ENCODE results near the gene SMLR1.

SMLR1 gene

DNA sequence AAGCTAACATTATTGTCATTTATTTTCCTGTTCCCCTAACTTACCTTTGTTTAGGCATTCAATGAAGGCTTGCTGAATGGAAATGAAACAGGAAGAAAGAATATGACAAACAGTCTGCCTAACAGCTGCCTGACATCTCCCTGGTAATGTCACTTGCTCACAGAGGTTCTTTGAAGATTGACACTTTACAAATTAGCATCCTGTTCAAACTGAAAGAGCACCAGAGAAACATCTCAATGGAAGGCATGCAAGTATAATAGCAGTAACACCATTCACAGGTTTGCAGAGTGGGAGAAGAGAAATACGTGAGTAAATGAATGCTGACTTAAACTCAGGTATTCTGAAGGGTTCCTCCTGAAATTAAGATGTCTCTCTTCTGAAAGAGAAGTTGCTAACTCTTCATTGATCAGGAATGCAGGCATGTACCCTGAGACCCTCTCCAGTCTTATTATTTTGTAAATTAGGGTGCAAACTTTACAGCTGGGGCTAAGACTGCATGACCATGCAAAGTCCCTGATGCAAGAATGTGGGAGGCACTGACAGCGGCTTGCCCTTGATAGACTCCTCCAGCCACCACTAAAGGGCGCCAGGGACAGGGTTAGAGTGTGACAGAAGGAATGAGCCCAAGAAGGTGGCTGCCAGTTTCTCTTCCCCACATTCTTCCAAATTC, 1.3 kb upstream of the SMLR1 start:
- DNase-seq: no peak

DNA sequence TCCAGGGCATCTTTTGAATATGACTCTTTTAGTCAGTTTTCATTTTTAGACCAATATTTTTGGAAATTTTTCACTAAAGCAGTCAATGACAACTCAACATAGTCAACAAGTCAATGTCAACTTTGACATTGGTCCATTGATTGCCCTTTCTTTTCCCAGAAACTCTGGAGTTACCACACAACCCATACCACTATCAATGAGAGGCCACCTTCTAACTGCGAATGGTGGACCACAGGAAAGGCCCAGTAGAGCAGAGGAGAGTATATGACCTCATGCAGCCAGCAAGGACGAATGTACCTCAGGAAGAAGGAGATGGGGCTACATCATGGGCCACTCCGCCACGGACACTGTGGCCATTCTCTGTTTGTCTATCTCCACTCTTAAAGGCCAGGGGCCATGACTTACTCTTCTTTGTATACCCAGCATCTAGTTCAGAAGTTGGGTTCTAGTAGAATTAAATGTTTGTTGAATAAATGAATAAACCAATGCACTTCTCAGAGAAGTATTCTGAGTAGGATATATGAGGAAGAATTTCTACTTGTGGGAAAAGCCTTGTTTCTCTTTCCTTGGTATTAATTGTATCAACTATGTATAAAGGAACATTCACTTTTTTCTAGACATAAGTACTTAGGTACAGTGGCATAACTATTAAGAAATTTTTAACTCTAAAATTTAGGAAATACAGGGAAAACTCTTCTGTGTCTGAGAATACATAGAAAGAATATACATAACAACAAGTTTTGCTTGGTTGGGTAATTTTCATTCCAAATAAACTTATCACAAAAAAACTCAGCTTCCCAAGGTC, 562 bp upstream of the SMLR1 start:
- DNase-seq: no peak

DNA sequence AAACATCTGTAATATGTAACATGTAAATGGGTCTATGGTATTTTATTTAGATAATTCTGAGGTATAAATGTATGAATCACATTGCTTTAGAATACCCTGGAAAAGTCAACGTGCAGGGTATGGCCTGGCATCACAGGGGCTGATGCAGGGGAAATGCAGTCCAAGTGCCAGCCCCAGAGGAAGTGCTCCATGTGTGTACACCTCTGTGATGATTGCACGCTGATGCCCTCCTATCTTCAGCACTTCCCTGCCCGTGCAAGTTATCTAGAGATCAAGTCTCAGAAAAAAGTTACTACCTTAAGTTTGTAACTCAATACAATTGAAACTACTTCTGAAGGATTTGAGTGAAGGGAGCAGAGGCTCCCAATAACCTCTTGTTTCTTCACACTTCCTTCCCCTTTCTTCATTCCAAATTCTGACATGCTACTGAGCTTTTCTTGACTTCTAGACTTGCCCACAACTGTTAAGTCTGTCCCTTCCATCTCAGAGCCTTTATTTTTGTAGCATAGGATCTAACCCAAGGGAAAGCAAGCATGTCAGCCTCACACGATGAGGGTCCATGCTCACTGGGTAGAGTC, 2.2 kb downstream of the SMLR1 start:
- no peak for DNase-seq

DNA sequence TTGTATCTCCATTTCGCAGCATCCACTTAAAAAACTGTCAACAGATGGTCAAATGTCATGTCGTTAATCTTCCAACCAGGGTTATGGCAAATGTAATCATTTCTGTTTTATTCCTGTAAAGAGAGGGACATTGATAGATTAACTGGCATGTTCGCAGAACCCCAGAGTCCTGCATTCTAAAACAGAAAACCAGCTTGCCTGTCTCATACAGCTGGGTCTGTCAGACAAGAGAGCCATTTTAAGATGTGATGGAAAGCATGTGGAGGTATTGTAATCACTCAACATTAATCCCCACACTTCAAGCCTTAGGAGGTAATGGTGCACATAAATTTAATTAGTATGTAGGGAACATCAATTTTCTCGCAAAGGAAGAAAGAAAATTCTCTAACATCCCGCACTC, 4.4 kb downstream of the SMLR1 start:
- DNase-seq: no peak

DNA sequence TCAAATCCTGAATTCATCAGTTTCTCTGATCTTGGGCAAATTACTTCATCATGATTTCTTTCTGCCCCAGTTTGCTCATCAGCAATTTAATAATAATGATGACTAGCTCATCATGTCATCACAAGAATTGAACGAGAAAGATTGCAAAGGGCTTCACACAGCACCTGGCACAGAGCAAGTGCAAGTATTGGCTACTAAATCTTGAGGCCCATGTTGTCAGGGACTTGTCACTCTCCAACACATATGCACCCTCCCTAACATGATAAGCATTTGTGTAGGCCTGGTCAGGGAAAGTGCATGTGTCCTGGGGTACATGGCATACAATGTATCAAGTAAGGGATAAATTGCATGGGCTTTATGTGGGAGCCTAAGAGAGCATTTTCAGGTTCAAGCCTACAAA, 6.4 kb downstream of the SMLR1 start:
- no peak for DNase-seq

DNA sequence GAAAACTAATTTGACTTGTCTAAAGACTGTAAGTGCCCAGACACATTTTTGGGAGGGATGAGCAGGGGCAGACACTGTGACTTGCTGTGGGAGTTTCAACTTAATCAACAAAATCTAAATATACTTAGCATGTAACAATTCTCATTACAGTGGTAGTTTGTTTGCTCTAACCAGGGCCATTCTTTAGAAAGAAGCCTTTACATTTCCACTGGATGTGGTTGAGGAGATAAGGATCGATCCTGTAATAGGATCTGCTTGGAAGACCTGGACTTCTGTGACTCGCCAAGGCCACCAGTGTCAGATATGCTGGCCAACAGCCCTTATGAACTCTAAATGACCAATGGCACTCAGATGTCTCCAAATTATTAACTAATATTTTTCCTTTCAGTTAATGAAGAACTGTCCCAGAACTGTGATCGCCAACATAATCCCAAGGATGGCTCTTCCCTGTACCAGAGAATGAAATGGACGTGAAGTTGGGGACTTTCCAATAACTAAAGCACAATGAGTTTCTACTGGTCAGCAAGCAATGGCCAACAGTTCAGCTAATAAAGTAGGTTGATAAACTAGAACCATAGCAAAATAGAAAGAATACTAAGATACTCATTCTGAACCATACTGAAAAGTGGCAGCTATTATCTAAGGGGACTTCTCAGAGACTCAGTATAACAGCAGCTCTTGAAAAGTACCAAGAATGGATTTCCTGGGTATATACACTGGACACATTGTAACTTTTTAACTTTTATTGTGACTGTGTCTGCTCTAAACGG, 7.5 kb downstream of the SMLR1 start:
- DNase-seq: no peak

DNA sequence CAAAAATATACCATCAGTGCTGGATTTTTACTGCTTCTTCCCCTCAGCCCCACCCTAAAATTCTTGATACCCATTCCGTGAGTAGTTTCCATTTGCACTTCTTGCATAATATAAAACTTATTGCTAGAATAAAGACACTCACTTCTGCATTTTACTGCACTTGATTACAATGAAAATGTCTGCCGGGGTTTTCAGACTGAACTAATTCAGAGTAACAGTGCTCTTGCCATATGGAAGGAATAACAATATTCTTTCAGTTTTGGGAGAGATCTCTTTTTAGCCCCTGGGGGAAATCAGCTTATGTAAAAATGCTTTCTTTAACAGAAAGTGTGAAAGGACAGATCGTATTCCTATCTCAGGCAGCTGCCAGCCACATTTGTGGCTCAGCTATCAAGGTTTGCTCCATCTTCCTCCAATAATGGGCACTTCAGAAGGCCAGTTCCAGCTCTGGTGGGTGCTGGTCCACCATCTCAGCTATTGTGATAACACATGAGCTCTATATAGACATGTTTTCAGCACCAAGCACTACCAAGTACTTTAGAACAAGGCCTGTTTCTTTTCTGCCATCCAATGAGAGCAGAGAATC, 8.9 kb downstream of the SMLR1 start:
- DNase-seq: no peak

DNA sequence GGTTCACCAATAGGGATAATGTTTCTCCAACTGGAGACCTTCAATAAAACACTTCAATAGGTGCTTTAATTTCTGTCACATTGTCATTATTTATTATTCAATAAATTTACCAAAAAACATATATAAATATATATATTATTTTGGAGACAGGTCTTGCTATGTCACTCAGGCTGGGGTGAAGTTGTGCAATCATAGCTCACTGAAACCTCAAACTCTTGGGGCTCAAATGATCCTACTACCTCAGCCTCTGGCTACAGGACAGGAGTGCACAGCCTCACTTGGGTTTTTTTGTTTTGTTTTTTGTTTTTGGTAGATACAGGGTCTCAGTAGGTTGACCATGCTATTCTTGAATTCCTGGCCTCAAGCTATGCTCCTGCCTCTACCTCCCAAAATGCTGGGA, 9.9 kb downstream of the SMLR1 start:
- no peak for DNase-seq

DNA sequence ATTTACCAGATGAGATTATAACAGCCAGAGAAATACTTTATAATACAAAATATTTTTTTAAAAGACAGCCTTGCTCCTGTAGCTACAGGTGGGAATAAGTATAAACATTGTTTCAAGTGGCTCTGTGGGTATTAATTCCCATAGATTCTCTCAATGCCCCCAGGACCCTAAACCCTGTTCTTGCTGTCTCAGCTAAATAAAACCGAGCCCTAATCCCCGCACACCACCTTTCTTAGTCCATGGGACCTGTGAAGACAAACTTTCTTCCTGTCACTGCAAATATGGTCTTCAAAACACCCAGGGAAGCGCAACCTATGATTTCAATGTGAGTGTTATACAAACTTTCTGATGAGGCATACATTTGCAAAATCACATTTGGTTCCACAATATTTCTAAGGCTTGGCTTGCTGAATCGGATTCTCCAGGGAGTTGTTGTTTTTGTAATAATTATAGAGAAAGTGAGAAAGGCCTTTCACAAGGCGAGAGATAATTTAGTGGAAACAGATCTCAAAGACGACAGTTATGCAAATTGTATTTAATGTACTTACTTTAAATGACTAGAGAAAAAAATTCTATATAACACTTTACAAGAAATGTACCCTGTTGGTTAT, 11.1 kb downstream of the SMLR1 start:
- no peak for DNase-seq

DNA sequence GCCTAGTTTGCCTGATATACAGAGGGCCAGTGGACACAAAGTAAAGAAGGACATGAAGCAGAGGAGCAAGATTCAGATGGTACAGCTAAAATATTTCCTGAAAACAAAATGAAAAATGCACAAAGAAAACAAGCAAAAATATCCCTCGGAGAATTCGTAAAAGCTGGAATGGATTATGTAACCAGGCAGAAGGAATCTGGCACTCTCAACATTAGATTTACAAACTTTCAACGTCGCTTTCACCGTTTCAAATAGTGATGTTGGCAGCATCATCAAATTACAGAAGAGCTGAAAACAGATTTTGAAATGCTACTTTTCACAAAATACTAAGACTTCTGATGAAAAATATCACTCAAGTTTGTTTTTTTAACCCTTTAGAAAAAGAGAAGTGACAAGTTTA, 11.7 kb downstream of the SMLR1 start:
- no peak for DNase-seq

DNA sequence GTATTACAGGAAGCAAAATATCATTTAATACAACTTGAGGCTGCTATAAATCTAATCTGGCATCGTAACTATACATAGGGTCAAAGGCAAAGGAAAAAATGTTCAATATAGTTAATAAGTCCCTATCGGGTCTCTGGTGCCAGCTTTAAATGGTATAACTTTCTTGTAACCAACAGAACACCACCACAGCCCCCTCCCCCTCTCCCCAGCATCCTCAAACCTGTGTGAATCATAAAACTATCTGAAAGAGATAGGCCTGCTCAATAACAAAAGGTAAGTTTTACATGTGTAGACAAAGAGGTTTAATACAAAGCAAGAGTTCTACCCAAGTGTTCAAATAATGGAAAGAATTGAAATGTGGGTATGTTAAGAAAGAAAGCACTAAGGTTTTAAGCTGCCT, 12.2 kb downstream of the SMLR1 start:
- no peak for DNase-seq

DNA sequence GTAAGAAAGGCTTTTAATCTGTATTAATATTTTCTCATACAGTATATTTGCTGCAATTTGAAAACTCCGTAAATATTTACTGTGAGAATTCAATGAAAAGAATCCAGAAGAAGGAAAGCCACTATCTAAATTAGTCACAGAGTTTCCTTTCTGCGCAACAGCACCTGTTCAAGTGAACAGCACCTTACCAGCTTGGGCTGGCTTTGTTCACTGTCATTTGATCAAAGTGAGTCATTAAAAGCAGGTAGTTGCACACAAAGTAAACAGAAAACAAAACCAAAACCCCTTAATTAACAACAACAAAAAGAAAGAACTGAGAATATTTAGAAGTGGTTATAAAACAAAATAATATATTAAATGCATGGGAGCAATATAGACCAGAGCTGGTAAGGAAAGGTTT, 12.8 kb downstream of the SMLR1 start:
- DNase-seq: no peak

DNA sequence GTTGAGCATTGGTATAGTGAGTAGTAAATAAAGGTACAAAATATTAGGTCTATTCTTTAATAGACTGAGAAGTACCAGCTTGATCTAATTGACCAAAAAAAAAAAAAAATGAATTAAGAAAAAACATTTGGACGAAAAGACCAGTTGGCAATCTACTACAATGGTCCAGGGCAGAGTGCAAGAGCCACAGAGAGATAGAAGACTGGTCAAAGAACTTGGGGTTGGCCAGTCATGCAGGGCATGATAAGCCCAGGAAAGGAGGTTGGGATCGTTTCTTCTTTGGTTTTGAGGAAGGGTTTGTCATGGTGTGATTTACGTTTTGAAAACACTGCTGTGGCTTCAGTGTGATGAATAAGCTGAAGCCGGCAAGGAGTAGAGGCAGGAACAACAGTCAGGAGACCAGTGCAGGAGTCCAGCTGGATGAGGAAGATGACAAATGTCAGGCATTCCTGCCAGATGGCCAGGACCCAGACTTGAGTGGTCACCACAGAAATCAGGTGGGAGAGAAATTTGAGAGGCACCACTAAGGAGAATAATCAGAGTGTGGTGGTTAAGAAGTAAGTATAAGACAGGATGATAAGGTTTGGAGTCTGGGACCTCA, 14.0 kb downstream of the SMLR1 start:
- DNase-seq: peak; percentile 6

DNA sequence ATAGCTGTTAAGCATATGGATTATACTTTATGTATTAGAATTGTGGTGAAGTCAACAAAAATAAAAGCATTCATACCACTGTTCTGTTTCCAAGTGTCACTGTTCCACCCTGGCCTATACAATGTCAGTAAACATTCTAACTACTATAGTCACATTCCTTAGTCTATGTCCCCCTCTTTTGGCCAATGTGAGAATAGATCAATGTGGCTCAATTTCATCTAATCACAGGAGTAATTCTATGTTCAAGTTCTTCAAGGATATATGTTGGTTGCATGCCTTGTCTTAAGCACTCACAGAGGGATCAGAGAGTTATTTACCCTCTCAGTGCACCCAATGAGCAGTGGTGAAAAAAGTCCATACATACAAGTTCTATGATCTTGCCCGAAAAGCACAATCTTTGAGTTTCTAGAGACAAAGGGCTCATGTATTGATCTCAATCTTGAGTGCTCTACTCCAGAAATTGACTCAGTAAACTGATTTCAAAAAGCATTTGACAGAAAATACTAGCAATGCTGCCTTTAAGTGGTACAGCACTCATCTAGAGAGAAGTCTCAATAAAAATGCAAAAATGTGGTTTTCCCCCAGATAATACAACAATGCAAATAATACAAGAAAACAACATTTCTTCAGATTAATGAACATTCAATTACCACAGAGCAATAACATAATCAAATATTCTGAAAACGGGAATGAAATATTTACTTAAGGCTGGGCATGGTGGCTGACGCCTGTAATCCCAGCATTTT, 16.5 kb downstream of the SMLR1 start:
- peak; percentile 35 for DNase-seq

DNA sequence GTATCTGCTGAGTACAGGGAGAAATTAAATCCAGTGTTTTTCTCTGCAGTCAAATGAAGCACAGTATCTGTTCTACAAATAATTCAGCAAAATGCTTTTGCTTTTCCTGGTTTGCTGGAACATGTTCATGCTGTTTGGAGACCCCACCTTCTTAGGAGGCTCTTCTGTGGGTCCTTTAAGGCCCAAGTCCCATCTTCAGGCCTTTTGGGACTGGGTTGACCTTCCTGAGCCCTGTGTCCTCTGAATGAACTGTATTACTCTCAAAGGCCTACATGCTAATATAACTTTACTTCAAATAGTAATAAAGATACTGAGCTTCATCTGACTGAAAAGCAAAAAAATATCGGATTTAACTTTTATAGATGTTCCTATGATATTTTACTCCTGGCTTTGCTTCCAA, 19.3 kb downstream of the SMLR1 start:
- no peak for DNase-seq

DNA sequence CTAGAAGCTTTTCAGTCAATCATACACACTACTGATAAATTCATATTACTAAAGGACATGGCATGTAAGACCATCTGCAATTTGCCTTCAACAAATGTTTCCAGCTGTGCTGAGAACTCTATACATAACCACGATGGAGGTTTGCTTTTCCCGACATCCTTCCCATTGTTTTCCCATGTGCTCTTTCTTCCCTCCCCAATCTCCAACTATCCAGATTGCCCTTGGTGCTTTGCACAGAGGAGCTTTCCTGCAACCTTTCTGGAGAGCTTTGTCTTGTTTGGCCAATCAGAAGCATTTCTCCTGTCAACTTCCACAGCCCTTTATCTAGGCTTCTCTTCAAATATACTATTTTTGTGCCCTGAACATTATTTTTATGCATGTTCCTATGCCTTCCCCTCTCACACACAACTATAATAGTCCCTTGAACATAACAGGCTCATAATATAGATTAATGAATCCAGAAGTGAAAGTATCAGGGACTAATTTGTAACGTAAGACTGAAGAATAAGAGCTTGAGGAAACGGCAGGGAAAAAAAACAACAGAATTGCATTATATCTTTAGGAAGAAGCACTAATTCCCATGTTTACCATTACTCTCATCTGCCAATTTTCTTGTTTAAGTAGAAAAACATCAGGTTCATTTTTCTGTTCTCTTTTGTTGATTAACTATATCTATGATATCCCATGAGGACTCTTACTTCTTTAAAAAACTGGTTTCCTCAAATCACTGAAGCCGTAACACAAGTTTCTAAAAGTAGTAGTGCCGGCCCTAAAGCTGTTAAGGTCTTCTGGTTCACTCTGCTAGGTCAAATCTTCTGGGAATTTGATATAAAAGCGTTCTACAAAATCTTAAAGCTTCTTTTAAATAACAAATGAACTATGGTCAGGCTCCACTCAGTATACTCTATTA, 20.1 kb downstream of the SMLR1 start:
- DNase-seq: no peak

DNA sequence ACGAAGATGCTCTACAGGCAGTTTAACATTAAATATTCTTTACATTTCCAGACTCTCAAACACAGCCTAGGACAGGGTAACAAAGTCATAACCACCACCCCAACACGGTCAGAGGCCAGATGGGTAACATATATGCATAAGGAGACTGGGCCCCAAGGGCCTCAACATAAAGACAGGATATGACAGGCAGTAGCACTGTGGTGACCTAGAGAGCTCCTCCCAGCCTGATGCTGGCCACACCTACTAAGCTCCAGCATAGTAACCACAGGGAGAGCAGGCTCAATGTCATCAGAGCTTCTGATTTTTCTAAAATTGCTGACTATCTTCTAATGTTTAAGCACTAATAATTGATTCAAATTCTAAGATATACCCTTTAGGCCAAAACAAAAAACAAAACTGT, 21.7 kb downstream of the SMLR1 start:
- DNase-seq: peak; percentile 36

DNA sequence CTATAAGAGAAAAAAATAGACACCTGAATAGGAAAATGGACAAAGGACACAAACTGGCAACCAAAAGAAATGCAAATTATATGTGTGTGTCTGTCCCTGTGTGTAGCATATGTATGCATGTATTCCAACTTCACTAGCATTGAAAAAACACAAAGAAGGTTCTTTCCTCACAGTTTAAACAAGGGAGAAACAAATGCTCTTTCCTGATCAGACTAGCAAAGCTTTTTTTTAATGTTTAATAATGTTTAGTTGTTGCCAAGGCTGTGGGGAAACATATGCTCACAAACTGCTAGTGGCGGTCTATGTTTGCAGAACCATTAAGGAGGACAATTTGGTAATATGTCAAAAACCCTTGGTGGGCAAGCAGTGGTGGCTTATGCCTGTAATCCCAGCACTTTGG, 22.4 kb downstream of the SMLR1 start:
- DNase-seq: no peak

DNA sequence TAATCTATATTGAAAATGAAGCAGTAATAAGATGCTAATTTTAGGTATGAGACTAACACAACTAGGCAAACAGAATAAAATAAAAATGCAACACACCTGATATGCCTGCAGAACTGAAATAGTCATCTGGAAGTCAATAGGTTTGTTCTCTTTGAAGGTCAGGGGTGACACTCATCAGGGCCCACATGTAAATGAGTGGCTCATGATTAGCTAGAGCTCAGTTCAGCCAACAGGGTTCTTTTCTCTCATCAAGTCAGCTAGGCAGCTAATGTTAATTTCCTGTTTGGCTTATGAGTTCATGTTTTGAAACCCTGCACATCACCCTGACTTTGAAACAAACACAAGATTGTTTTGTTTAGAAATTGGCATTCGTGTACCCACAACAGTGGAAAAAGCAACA, 23.8 kb downstream of the SMLR1 start:
- no peak for DNase-seq

DNA sequence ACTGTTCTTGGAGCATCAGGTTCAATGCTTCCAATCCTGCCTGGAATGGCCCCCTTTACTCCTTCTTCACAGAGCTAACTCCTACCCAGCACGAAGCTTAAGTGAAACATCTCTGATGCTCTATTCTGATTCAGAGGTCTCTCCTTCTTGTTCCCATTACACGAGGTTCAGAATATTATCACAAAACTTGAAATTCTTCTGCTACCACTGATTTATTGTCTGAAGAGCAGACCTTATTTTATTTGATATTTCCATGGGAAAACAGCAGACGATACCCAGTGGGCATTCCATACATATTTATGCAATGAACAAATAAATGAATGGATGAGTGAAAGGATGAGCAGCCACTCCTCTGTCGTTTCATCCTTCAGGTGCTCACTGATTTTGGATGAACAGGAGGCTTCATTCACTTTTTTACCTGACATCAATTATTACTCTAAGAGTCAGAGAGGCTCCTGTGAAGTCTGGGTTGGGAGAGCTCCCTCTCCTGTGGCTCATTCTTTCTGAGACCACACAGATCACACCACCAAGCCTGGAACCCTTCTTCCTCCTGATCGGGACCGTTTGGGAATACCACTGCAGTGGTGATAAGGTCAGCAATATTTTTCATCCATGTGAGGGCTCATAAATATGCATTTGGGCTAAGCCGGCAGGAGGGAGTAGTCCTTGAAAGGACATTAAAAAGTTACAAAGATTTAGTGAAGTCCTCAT, 25.8 kb downstream of the SMLR1 start:
- DNase-seq: peak; percentile 12

Data from HCEC 1CT (cell line).